Mesenchymal stem cell (in vitro differentiated cells and primary cell): Measurements from ENCODE around the gene GFOD1.
A peak's percentile ranks its signal among the peaks of the same experiment; 100 is the strongest.

ENCODE experiments used
- DNase-seq: peaks from one replicate; pipeline ENCODE4 v3.0.0-alpha.2; 2013
- H2AFZ ChIP-seq: one replicate; pipeline ENCODE4 v1.6.1; 2013; ENCODE audit warnings: low read depth, mild to moderate bottlenecking, control low read depth, inconsistent platforms, low read length, moderate library complexity
- H2AK5ac ChIP-seq: 2 replicates; pipeline ENCODE4 v1.6.1; 2013; ENCODE audit warnings: low read length, moderate library complexity, mild to moderate bottlenecking, inconsistent platforms; ENCODE audit not compliant: severe bottlenecking
- H2BK120ac ChIP-seq: one replicate; pipeline ENCODE4 v1.6.1; 2013; ENCODE audit warnings: low read depth, mild to moderate bottlenecking, inconsistent platforms, low read length, moderate library complexity
- H2BK12ac ChIP-seq, 2 experiments: one replicate each; pipeline ENCODE4 v1.6.1; 2013; ENCODE audit warnings: inconsistent platforms in 2 of 2, low read length in 2 of 2, mild to moderate bottlenecking in 2 of 2, moderate library complexity in 2 of 2, control low read depth in 1 of 2
- H2BK15ac ChIP-seq: one replicate; pipeline ENCODE4 v1.6.1; 2013; ENCODE audit warnings: mild to moderate bottlenecking, low read depth, inconsistent platforms; ENCODE audit not compliant: poor library complexity, severe bottlenecking
- H2BK5ac ChIP-seq: 2 replicates; pipeline ENCODE4 v1.6.1; 2013; ENCODE audit warnings: low read depth, mild to moderate bottlenecking, low read length, control low read depth, inconsistent platforms; ENCODE audit not compliant: poor library complexity, severe bottlenecking
- H3K14ac ChIP-seq, 2 experiments: one replicate each; pipeline ENCODE4 v1.6.1; 2013; ENCODE audit warnings: inconsistent platforms in 2 of 2, low read length in 2 of 2, control low read depth in 1 of 2, mild to moderate bottlenecking in 1 of 2, moderate library complexity in 1 of 2
- H3K18ac ChIP-seq, 2 experiments: one replicate each; pipeline ENCODE4 v1.6.1; 2013; ENCODE audit warnings: inconsistent platforms in 2 of 2, low read length in 2 of 2, control low read depth in 1 of 2, low read depth in 1 of 2, mild to moderate bottlenecking in 1 of 2
- H3K23ac ChIP-seq, 2 experiments: one replicate each; pipeline ENCODE4 v1.6.1; 2013; ENCODE audit warnings: inconsistent platforms in 2 of 2, low read length in 2 of 2, mild to moderate bottlenecking in 2 of 2, moderate library complexity in 2 of 2, control low read depth in 1 of 2
- H3K27ac ChIP-seq: 2 replicates; pipeline ENCODE4 v1.5.1; 2013; ENCODE audit warnings: mild to moderate bottlenecking, moderate library complexity, low read length, control low read depth, inconsistent platforms; ENCODE audit not compliant: poor library complexity, severe bottlenecking
- H3K27me3 ChIP-seq, 2 experiments: 2 replicates each; pipeline versions ENCODE4 v1.6.1 to v1.7.0; 2013; ENCODE audit warnings: low read length in 2 of 2, mild to moderate bottlenecking in 2 of 2, moderate library complexity in 2 of 2, control low read depth in 1 of 2, inconsistent platforms in 1 of 2; ENCODE audit not compliant: control insufficient read depth in 1 of 2, insufficient read depth in 1 of 2
- H3K36me3 ChIP-seq, 2 experiments: 2 replicates each; pipeline versions ENCODE4 v1.6.1 to v1.7.0; 2013; ENCODE audit warnings: low read length in 2 of 2, control low read depth in 1 of 2, inconsistent platforms in 1 of 2, low read depth in 1 of 2, mild to moderate bottlenecking in 1 of 2; ENCODE audit not compliant: insufficient read depth in 2 of 2, control insufficient read depth in 1 of 2
- H3K4ac ChIP-seq, 2 experiments: one replicate each; pipeline ENCODE4 v1.6.1; 2013; ENCODE audit warnings: inconsistent platforms in 2 of 2, low read length in 2 of 2, mild to moderate bottlenecking in 2 of 2, moderate library complexity in 2 of 2, control low read depth in 1 of 2, low read depth in 1 of 2
- H3K4me1 ChIP-seq: 2 replicates; pipeline ENCODE4 v1.6.1; 2013; ENCODE audit warnings: low read depth, low read length, control low read depth; ENCODE audit not compliant: control insufficient read depth, insufficient read depth
- H3K4me2 ChIP-seq: 2 replicates; pipeline ENCODE4 v1.6.1; 2013; ENCODE audit warnings: low read length, mild to moderate bottlenecking, inconsistent platforms; ENCODE audit not compliant: poor library complexity, severe bottlenecking
- H3K4me3 ChIP-seq, 2 experiments: 2 replicates each; pipeline versions ENCODE4 v1.5.1 to v1.7.0; 2013; ENCODE audit warnings: low read length in 2 of 2, mild to moderate bottlenecking in 2 of 2, control low read depth in 1 of 2, low read depth in 1 of 2; ENCODE audit not compliant: insufficient read depth in 1 of 2
- H3K79me1 ChIP-seq: replicated peaks from 2 replicates; pipeline ENCODE4 v1.6.1; 2013; ENCODE audit warnings: mild to moderate bottlenecking, control low read depth, low read length, inconsistent platforms; ENCODE audit not compliant: poor library complexity, severe bottlenecking
- H3K9ac ChIP-seq: 2 replicates; pipeline ENCODE4 v1.7.0; 2013; ENCODE audit warnings: mild to moderate bottlenecking, low read length, moderate library complexity
- H3K9me3 ChIP-seq: 2 replicates; pipeline ENCODE4 v1.7.0; 2013; ENCODE audit warnings: mild to moderate bottlenecking, low read length; ENCODE audit not compliant: control insufficient read depth
- H4K8ac ChIP-seq: one replicate; pipeline ENCODE4 v1.6.1; 2013; ENCODE audit warnings: inconsistent platforms, mild to moderate bottlenecking, low read length, moderate library complexity
- H4K91ac ChIP-seq: one replicate; pipeline ENCODE4 v1.6.1; 2013; ENCODE audit warnings: mild to moderate bottlenecking, low read length, inconsistent platforms
- WGBS: methylation state at CpG from one replicate; pipeline ENCODE4 v1.1.7; 2013; ENCODE audit warnings: mixed read lengths; 5-methylcytosine and 5-hydroxymethylcytosine counted together

Gene GFOD1

GRCh38 chr6:13372688-13373487, 114.5 kb downstream of the GFOD1 start:
- H2BK5ac ChIP-seq, result no peak overlapping the region
- peak overlapping the region in 1 of 2 experiments; percentile 23 for H3K18ac ChIP-seq
- H3K9me3 ChIP-seq, result no peaks in the 10 kb centered on the region
- no peak overlapping the region for H2BK12ac ChIP-seq
- H3K36me3 ChIP-seq, result no peaks in the 10 kb centered on the region
- no peak overlapping the region for H3K4me3 ChIP-seq
- no peak overlapping the region for H2BK120ac ChIP-seq
- peak overlapping the region in 1 of 2 experiments; percentile 31 for H3K14ac ChIP-seq
- no peak overlapping the region for H4K8ac ChIP-seq
- no peak overlapping the region for H3K9ac ChIP-seq
- H3K27me3 ChIP-seq, result no peaks in the 10 kb centered on the region
- H2AFZ ChIP-seq, result no peak overlapping the region
- DNase-seq, result peak; percentile 29
- 64% methylated on average over 9 of the region's 9 CpGs for WGBS
- no peaks in the 10 kb centered on the region for H3K4me1 ChIP-seq
- no peak overlapping the region for H3K27ac ChIP-seq
- no peak overlapping the region for H2BK15ac ChIP-seq
- H3K4ac ChIP-seq, result no peak overlapping the region
- H4K91ac ChIP-seq, result no peak overlapping the region
- H3K79me1 ChIP-seq, result peaks cover 2% of the 10 kb centered on the region
- no peak overlapping the region for H3K23ac ChIP-seq
- H2AK5ac ChIP-seq, result no peak overlapping the region
- H3K4me2 ChIP-seq, result no peak overlapping the region

DNA sequence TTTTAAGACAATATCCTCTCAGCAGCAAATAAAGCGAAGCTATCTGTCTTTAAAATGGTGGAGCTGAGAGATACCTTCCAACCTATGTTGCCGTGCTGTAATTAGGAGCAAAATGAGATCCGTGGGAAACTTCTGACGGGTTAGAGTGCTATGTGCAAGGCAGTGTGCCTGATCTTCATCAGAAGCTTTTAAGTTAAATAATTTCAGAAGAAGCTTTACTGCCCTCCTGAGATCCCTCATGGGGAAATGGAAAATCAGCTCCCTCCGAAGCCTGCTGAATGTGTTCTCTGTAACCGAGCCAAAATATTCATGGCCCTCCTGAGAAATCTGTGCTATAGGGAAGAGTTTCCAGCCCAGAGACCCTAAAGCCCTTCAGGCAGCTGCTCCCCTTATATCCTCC, 115.3 kb downstream of the GFOD1 start:
- Histone ChIP-seq H4K91ac (no peak overlapping the region), H2BK120ac (no peak overlapping the region), H3K4me3 (no peak overlapping the region), H3K18ac (peak overlapping the region in 1 of 2 experiments; percentile 29), H4K8ac (no peak overlapping the region), H2BK15ac (no peak overlapping the region), H3K4ac (no peak overlapping the region), H2AFZ (no peak overlapping the region), H2BK5ac (no peak overlapping the region), H3K4me1 (no peaks in the 10 kb centered on the region), H2AK5ac (no peak overlapping the region), H3K79me1 (peaks cover 2% of the 10 kb centered on the region), H3K14ac (no peak overlapping the region), H3K4me2 (no peak overlapping the region), H3K23ac (no peak overlapping the region), H3K27me3 (no peaks in the 10 kb centered on the region), H3K9ac (no peak overlapping the region), H3K9me3 (no peaks in the 10 kb centered on the region), H3K27ac (no peak overlapping the region), H2BK12ac (no peak overlapping the region), H3K36me3 (no peaks in the 10 kb centered on the region)
- no peak for DNase-seq
- 80% methylated on average over 6 of the region's 6 CpGs for WGBS

DNA sequence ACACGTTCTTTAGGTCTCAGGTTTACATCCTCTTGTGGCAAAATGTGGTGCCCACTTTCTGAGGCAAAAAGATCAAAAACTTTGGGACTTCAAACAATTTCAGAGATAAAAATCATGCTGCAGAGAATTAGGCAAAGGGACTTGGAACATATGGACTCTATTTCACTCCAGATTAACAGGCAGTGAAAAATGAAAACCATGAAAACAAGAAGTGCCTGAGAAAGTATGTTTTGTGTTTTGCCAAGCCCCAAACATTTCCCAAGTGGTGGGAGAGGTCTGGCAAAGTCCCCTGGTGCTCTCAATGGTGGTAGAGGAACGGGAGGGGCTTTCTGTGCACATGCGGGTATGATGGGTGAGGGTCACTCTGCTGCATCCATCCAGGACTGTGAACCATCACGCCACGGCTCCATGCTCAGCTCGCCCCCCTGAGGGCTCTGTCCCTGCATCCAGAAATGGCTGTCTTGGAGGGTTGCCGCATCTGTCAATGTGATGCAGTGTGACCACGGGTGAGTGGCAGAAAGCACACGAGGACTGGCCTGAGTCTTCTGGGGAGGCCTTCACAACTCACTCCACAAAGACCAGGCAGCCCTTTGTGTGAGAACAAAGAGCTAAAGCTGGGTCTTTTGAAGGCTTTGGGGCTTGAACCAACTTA, 115.9 kb downstream of the GFOD1 start:
- Histone ChIP-seq H2BK15ac (no peak overlapping the region), H4K8ac (no peak overlapping the region), H3K36me3 (no peaks in the 10 kb centered on the region), H3K9me3 (no peaks in the 10 kb centered on the region), H3K4me3 (no peak overlapping the region), H2AFZ (no peak overlapping the region), H2BK5ac (no peak overlapping the region), H4K91ac (no peak overlapping the region), H3K27me3 (no peaks in the 10 kb centered on the region), H2AK5ac (no peak overlapping the region), H3K4me1 (no peaks in the 10 kb centered on the region), H3K4me2 (no peak overlapping the region), H2BK12ac (no peak overlapping the region), H3K18ac (no peak overlapping the region), H3K4ac (no peak overlapping the region), H3K14ac (no peak overlapping the region), H3K23ac (no peak overlapping the region), H3K9ac (no peak overlapping the region), H2BK120ac (no peak overlapping the region), H3K27ac (no peak overlapping the region), H3K79me1 (peaks cover 2% of the 10 kb centered on the region)
- 98% methylated on average over 9 of the region's 9 CpGs for WGBS
- no peak for DNase-seq

DNA sequence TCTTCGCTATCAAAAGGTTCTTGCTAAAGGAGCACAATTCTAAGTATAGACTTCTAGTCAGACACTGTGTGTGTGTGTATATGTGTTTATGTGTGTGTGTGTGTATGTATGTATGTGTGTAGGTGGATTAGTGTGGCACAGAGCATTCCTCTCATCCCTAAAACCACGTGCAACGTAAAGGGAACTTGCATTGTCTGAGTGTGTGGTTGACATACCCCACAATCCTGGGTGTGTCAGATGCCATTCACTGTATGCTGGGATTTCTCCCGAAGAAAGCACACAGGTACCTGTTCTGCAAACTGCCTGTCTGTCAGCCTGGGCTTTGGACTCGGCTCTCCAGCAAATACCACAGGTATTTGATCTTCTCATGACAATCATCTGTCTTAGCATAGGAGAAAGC, 116.8 kb downstream of the GFOD1 start:
- WGBS, result 95% methylated on average over 4 of the region's 5 CpGs
- no peak overlapping the region for H4K91ac ChIP-seq
- H3K27me3 ChIP-seq, result no peaks in the 10 kb centered on the region
- H3K79me1 ChIP-seq, result peaks cover 2% of the 10 kb centered on the region
- H3K4me1 ChIP-seq, result no peaks in the 10 kb centered on the region
- no peak overlapping the region for H3K9ac ChIP-seq
- no peak overlapping the region for H3K4me3 ChIP-seq
- no peak overlapping the region for H3K23ac ChIP-seq
- H3K27ac ChIP-seq, result no peak overlapping the region
- H3K18ac ChIP-seq, result no peak overlapping the region
- H4K8ac ChIP-seq, result no peak overlapping the region
- no peak overlapping the region for H2BK120ac ChIP-seq
- H2BK12ac ChIP-seq, result no peak overlapping the region
- no peak overlapping the region for H2BK15ac ChIP-seq
- H2BK5ac ChIP-seq, result no peak overlapping the region
- H3K36me3 ChIP-seq, result no peaks in the 10 kb centered on the region
- DNase-seq, result no peak
- H2AK5ac ChIP-seq, result no peak overlapping the region
- no peaks in the 10 kb centered on the region for H3K9me3 ChIP-seq
- H3K4me2 ChIP-seq, result no peak overlapping the region
- no peak overlapping the region for H3K4ac ChIP-seq
- H2AFZ ChIP-seq, result no peak overlapping the region
- H3K14ac ChIP-seq, result peak overlapping the region in 1 of 2 experiments; percentile 76
